ENCODE data around the gene ANKRD18A. TPM values are rescaled to one million over a fixed set of nuclear protein-coding genes. Genes with fewer than 3 reads are reported as not detected.

ANKRD18A gene
- total and polyA plus RNA-seq, 9 of the 15 experiments (the other 6 are each of a cell fraction or from before 2014, with no cell fraction given) = 1.9 TPM; not detected in 8

- TF ChIP-seq SRF (CRISPR knock-in tag; IDR thresholded peaks at IDR 0.05) (no peak), GATA2 (CRISPR knock-in tag; IDR thresholded peaks at IDR 0.05) (no peak), HINFP (tag; conservative IDR thresholded peaks at IDR 0.05; ENCODE audit: low read depth) (no peak), ZKSCAN3 (CRISPR knock-in tag; IDR thresholded peaks at IDR 0.05) (no peak), NUFIP1 (IDR thresholded peaks at IDR 0.05; ENCODE audit: partially characterized antibody) (no peak)
- TF ChIP-seq, protein P1, sequence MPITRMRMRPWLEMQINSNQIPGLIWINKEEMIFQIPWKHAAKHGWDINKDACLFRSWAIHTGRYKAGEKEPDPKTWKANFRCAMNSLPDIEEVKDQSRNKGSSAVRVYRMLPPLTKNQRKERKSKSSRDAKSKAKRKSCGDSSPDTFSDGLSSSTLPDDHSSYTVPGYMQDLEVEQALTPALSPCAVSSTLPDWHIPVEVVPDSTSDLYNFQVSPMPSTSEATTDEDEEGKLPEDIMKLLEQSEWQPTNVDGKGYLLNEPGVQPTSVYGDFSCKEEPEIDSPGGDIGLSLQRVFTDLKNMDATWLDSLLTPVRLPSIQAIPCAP (CRISPR knock-in tag; IDR thresholded peaks at IDR 0.05; ENCODE audit: borderline replicate concordance) = no peak
Measured at GRCh38 chr9:38621434-38622287, 1.3 kb upstream of the ANKRD18A start (continued).

Data from K562 (cell line).